GM21619 (cell line): ENCODE results near the gene HPDL.
A peak's percentile ranks its signal among the peaks of the same experiment; 100 is the strongest.

ENCODE experiments used
- ATAC-seq: cut with Tn5 transposase; IDR thresholded peaks from one replicate; pipeline ENCODE4 v1.9.1; 2021; ENCODE audit not compliant: unreplicated experiment

HPDL gene

DNA sequence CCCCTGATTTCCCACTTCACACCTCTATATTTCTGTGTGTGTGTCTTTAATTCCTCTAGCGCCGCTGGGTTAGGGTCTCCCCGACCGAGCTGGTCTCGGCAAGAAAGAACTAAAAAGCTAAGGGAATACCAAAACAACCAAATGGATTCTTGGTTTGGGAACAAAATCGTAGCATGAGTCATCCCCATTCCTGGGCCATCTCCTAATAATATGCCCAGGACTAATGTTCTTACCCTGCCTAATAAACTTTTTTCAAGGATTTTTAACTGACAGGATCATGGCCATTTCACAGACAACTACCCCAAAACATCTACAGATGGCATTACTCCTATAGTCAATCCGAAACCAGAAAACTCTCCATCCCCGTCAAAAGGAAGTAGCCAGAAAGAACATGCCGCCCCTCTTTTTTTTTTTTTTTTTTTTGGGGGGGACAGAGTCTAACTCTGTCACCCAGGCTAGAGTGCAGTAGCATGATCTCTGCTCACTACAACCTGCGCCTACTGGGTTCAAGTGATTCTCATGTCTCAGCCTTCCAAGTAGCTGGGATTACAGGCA lies 4.1 kb upstream of the HPDL start:
- no peak for ATAC-seq

- no peak for ATAC-seq
Observed at GRCh38 chr1:45325851-45326506, 716 bp upstream of the HPDL start.

DNA sequence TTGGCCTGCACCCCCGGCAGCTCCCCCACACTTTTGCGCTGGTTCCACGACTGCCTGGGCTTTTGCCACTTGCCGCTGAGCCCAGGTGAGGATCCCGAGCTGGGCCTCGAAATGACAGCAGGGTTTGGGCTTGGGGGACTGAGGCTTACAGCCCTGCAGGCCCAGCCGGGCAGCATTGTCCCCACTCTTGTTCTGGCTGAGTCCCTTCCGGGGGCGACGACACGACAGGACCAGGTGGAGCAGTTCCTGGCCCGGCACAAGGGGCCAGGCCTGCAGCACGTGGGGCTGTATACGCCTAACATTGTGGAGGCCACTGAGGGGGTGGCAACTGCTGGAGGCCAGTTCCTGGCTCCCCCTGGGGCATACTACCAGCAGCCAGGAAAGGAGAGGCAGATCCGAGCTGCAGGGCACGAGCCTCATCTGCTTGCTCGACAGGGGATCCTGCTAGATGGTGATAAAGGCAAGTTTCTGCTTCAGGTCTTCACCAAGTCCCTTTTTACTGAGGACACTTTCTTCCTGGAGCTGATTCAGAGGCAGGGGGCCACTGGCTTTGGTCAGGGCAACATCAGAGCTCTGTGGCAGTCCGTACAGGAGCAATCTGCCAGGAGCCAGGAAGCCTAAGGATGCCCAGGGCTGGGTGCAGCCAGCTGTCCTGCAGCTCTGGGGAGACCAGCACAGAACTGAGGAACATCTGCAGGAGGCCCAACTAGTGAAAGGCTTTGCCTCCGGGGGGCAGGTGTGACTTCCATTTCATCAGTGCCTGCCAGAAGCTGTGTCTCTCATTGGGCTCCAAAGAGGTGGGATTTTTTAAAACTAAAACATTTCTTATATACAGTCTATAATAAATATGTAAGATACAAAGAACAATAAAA lies 1.2 kb downstream of the HPDL start:
- no peak for ATAC-seq

GRCh38 chr1:45328680-45329079 lies 2.0 kb downstream of the HPDL start:
- no peak for ATAC-seq

DNA sequence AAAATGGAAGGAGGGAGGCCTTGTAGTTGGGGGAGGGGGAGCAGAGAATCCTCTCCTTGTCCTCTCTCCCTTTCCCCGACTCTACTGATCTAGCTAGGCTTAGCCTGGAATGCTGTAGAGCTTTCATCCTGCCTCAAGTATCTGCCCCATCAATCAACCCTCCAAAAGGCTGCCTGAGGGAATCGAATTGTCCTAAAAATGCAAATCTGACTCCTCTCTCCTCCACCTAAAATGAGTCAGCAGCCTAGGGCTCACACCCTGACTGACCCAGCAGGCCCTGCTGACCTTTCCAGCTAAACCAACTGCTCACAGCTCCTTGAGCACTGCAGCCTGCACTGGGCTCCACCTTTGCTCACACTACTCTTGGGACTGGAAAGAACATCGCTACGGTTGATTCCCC lies 2.8 kb downstream of the HPDL start:
- ATAC-seq: no peak

GRCh38 chr1:45331436-45332345 lies 5.0 kb downstream of the HPDL start:
- ATAC-seq: no peak

DNA sequence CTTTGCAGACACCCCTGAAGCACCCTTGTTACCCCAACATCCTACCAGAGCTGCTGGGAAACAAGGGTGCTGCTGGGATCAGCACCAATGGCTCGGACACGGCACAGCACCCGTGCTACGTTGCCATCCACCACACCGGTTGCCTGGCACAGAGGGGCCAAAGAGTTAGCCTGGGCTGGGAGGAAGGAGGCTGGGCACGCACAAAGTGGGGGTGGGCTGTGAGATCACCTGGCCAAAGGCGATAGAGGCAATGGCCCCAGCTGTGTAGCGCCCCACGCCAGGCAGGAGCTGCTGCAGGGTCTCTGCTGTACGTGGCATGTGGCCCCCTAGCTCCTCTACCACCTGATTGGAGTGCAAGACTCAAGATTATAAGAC lies 5.6 kb downstream of the HPDL start:
- ATAC-seq: no peak

- no peak for ATAC-seq
Observed at GRCh38 chr1:45334308-45335245, 7.9 kb downstream of the HPDL start.

DNA sequence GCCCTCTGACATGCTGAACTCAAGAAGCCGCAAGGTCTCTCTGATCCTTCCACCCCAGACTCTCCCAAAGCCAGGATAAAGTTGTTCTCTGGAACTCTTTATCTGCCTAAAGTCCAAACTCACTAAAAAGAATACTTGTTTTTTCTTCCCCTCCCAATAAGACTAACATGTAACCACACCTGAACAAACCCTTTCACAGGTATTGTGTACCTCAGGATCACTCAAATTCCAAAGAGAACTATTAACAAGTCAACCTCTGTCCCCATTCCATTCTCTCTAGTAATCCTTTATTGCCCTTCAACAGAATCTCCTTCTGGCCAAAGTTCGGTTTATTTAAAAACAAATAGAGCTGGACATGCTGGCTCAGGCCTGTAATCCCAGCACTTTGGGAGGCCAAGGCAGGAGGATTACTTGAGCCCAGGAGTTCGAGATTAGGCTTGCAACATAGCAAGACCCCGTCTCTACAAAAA lies 9.2 kb downstream of the HPDL start:
- ATAC-seq: no peak

GRCh38 chr1:45337630-45338325 lies 11.1 kb downstream of the HPDL start:
- no peak for ATAC-seq

DNA sequence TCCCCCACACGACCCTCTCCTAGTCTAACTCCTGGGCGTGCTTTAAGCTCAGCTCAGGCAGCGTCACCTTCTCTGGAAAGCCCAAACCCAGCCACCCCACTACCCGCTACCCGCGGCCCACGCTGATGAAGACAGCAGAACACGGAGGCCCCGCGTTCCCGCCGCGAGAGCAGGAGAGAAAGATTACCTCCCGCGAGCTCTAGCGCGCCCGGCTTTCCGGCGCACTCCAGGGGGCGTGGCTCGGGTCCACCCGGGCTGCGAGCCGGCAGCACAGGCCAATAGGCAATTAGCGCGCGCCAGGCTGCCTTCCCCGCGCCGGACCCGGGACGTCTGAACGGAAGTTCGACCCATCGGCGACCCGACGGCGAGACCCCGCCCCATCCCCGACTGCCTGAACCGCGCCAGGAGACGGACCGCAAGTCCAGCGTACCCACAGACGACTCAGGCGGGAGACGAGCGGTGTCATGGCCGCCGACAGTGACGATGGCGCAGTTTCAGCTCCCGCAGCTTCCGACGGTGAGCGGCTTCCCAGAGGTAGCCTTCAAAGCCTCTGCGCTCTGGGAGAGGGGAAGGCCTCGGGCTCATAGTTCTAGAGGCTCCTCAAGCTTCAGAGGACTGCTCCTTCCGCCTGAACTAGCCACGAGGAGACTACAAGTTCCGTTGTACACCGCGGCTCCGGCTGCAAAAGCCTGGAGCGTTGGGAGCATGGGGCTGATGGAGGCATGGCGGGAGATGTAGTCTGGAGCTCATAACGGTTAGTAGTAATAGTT lies 13.3 kb downstream of the HPDL start, which contains the start of the genes MUTYH and TOE1:
Gene MUTYH, minus strand, starts transcription at position 652 of the 770 bp plus-strand sequence. CDS start 5,935 bp downstream, outside the sequence.
Gene TOE1, plus strand, starts transcription at position 382 of the 770 bp plus-strand sequence. Its CDS starts 83 bp downstream, at position 465.
- ATAC-seq: peak; percentile 80

DNA sequence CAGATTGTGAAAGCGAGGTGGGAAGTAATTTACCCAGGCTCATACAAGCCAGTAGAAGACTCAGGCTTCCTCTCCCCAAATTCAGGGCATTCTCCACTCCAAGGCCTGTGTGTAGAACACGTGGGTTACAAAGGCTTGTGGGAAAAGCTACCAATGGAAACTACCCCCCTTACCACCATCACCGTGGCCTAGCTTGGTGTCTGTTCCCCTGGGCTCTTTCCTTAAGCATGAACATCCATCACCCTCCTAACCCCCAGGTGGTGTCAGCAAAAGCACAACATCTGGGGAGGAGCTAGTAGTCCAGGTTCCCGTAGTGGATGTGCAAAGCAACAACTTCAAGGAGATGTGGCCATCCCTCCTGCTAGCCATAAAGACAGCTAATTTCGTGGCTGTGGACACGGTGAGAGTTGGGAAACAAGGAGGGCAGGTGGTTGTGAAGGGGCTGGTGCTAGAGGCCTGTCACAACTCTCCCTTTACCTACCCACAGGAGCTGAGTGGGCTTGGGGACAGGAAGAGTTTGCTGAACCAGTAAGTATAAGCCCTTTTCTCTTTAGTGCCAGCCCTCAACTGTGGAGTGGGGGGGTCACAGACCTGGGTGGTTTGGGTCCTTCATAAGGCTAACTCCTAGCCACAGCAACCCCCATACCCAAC lies 14.2 kb downstream of the HPDL start:
- ATAC-seq: no peak

DNA sequence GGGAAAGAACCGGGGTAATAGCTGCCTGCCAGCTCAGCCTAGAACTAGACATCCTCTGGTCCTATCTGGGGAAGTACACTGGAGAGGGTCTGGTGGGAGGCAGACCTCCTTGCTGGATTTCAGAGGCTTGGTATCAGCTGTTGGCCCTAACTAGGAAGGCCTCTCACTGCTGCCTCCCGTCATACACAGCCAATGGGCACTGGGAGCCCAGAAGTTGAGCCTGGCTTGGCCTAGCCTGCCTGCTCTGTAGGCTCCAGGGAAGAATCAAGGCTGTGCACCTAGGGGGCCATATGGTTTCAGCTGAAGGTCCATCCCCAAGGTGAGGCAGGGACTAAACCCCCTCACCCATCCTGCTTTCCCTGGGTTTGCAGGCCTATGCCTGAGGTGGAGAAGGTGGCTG lies 17.8 kb downstream of the HPDL start:
- ATAC-seq: no peak

GRCh38 chr1:45345014-45345413 lies 18.3 kb downstream of the HPDL start:
- no peak for ATAC-seq

- ATAC-seq: no peak
Observed at GRCh38 chr1:45346473-45346872, 19.8 kb downstream of the HPDL start.

DNA sequence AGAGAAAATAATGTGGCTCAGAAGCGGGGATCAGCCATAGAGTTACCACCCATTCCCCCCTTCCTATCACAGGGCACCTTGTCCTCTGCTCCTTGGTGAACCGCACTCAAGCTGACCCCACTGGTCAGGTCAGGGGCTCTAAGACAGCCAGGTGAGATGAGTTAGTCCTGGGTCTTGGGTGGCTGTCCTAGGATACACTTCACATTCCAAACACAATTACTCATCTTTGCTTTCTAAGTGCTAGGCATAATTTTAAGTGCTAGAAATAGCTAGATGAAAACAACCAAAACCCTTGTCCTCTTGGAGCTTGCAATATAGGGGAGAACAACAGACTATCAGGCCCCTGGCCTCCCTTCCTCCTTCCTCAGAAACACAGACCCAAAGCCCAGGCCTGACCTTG lies 21.3 kb downstream of the HPDL start:
- ATAC-seq: no peak

- ATAC-seq: no peak
Observed at GRCh38 chr1:45348609-45348965, 21.9 kb downstream of the HPDL start.
